Tibial artery (tissue), 4 donors: ENCODE measurements around the gene GNG7.
A peak's percentile ranks its signal among the peaks of the same experiment; 100 is the strongest.

ENCODE experiments used
- DNase-seq, 2 donors: peaks; one replicate each; pipeline ENCODE4 v3.0.0-alpha.2; 2019
- H3K27ac ChIP-seq, 2 donors: fragments of 200-600 bp; sonication (generic) in 1 of 2; 1 replicate in 1 of 2; 2 replicates in 1 of 2; pipeline ENCODE4 v1.5.1; 2018 to 2019; ENCODE audit warnings: mild to moderate bottlenecking in 1 of 2
- H3K27me3 ChIP-seq, 2 donors: fragments of 200-600 bp; sonication (generic) in 1 of 2; one replicate each; pipeline versions ENCODE4 v1.5.1 to v1.6.0; 2016 to 2019
- H3K36me3 ChIP-seq, 3 donors: fragments of 200-600 bp; sonication (generic) in 2 of 3; one replicate each; pipeline ENCODE4 v1.5.1; 2016 to 2019; ENCODE audit warnings: mild to moderate bottlenecking in 2 of 3
- H3K4me1 ChIP-seq, 4 donors: fragments of 200-600 bp; sonication (generic) in 2 of 4; 1 replicate in 3 of 4; 2 replicates in 1 of 4; pipeline ENCODE4 v1.5.1; 2016 to 2019
- H3K4me3 ChIP-seq, 2 donors: fragments of 200-600 bp; sonication (generic) in 1 of 2; 1 replicate in 1 of 2; 2 replicates in 1 of 2; pipeline ENCODE4 v1.5.1; 2018 to 2019; ENCODE audit warnings: mild to moderate bottlenecking in 2 of 2
- H3K9me3 ChIP-seq, 3 donors: fragments of 200-600 bp; sonication (generic) in 1 of 3; one replicate each; pipeline ENCODE4 v1.5.1; 2016 to 2019
- intact Hi-C: fragments of 100-400 bp; cut with DNase I; formaldehyde crosslinking; loops from one replicate; pipeline ENCODE4 v1.15.0; 2023; ENCODE audit warnings: low total_unique reads
- TF ChIP-seq, protein P1 (sequence below), 2 experiments: fragments of 200-600 bp in 1 of 2; fragments of 450-650 bp in 1 of 2; IDR thresholded peaks; one replicate each; pipeline ENCODE4 v1.5.1; 2017 to 2019; ENCODE audit warnings: antibody characterized with exemption in 2 of 2, mild to moderate bottlenecking in 1 of 2, moderate library complexity in 1 of 2

The GNG7 gene

DNA sequence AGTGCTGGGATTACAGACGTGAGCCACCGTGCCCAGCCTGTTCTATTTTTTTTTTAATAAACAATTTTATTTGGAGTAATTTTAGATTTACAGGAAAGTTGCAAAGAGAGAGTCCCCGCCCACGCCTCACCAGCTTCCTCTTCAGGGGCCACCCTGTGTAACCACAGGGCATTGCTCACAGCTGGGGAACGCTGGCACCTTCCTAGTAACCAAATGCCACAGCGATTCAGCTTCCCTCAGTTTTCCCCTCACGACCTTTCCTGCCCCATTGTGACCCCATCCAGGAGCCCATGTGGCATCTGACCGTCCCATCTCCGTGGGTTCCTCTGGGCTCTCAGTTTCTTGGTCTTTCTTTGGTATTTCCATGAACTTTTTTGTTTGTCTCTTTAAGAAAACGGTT, 83.9 kb downstream of the GNG7 start:
- intact Hi-C loops, result no loop called here
- Histone ChIP-seq H3K4me1 (peaks cover 0 to 12% (median 5%) of the 10 kb centered on the region in 4 donors), H3K4me3 (no peak overlapping the region), H3K27me3 (peaks cover 0 to 56% of the 10 kb centered on the region in 2 donors), H3K36me3 (no peaks in the 10 kb centered on the region), H3K9me3 (no peaks in the 10 kb centered on the region), H3K27ac (no peak overlapping the region)
- peak; percentile 67 to 83 for DNase-seq
- TF ChIP-seq, protein P1, sequence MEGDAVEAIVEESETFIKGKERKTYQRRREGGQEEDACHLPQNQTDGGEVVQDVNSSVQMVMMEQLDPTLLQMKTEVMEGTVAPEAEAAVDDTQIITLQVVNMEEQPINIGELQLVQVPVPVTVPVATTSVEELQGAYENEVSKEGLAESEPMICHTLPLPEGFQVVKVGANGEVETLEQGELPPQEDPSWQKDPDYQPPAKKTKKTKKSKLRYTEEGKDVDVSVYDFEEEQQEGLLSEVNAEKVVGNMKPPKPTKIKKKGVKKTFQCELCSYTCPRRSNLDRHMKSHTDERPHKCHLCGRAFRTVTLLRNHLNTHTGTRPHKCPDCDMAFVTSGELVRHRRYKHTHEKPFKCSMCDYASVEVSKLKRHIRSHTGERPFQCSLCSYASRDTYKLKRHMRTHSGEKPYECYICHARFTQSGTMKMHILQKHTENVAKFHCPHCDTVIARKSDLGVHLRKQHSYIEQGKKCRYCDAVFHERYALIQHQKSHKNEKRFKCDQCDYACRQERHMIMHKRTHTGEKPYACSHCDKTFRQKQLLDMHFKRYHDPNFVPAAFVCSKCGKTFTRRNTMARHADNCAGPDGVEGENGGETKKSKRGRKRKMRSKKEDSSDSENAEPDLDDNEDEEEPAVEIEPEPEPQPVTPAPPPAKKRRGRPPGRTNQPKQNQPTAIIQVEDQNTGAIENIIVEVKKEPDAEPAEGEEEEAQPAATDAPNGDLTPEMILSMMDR (IDR thresholded peaks at IDR 0.05), result no peak

DNA sequence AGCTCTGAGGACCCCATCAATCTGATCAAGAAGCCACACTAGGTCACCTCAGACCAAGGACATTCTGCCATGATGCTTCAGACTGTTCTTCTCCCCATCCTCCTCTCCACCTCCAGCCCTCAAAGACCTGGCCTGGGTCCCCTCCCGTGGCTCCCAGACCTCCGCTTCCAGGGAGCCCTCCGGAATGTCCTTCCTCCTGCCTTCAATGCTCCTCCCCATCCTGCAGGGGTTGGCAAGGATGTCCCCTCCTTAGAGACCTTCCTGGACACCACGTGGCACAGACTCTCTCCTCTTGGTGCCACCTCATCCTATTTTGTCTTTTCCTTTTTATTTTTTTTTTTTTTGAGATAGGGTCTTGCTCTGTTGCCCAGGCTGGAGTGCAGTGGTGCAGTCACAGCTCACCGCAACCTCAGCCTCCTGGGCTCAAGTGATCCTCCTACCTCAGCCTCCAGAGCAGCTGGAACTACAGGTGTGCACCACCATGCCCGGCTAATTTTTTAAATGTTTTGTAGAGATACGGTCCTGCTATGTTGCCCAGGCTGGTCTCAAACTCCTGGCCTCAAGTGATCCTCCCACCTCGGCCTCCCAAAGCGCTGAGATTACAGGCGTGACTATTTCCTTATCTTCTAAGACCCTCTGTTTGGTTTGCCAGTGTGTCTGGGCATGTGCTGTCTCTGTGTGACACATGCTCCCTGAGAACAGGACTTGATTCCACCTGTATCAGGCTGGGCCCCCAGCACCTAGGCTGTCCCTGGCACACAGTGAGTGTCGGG, 84.9 kb downstream of the GNG7 start:
- Histone ChIP-seq H3K36me3 (no peaks in the 10 kb centered on the region), H3K27me3 (peaks cover 0 to 55% of the 10 kb centered on the region in 2 donors), H3K4me3 (no peak overlapping the region), H3K9me3 (no peaks in the 10 kb centered on the region), H3K4me1 (peaks cover 0 to 14% (median 6%) of the 10 kb centered on the region in 4 donors), H3K27ac (peak overlapping the region in 1 of 2 donors; percentile 14)
- intact Hi-C loops, result no loop called here
- TF ChIP-seq, protein P1 (IDR thresholded peaks at IDR 0.05), result no peak
- no peak for DNase-seq

GRCh38 chr19:2616741-2617392, 85.6 kb downstream of the GNG7 start:
- intact Hi-C loops, result no loop called here
- peaks cover 0 to 50% of the 10 kb centered on the region in 2 donors for H3K27me3 ChIP-seq
- no peaks in the 10 kb centered on the region for H3K9me3 ChIP-seq
- peak; percentile 70 to 80 for DNase-seq
- TF ChIP-seq, protein P1 (IDR thresholded peaks at IDR 0.05), result no peak
- H3K4me3 ChIP-seq, result no peak overlapping the region
- peaks cover 0 to 14% (median 6%) of the 10 kb centered on the region in 4 donors for H3K4me1 ChIP-seq
- peak overlapping the region in 1 of 2 donors; percentile 14 for H3K27ac ChIP-seq
- no peaks in the 10 kb centered on the region for H3K36me3 ChIP-seq

- no peaks in the 10 kb centered on the region for H3K36me3 ChIP-seq
- TF ChIP-seq, protein P1 (IDR thresholded peaks at IDR 0.05), result no peak
- no peak for DNase-seq
- no peak overlapping the region for H3K27ac ChIP-seq
- H3K27me3 ChIP-seq, result peaks cover 0 to 44% of the 10 kb centered on the region in 2 donors
- H3K4me1 ChIP-seq, result peaks cover 0 to 22% (median 12%) of the 10 kb centered on the region in 4 donors
- H3K9me3 ChIP-seq, result no peaks in the 10 kb centered on the region
- no peak overlapping the region for H3K4me3 ChIP-seq
- intact Hi-C loops, result no loop called here
Observed at GRCh38 chr19:2615782-2616181, 86.7 kb downstream of the GNG7 start.

DNA sequence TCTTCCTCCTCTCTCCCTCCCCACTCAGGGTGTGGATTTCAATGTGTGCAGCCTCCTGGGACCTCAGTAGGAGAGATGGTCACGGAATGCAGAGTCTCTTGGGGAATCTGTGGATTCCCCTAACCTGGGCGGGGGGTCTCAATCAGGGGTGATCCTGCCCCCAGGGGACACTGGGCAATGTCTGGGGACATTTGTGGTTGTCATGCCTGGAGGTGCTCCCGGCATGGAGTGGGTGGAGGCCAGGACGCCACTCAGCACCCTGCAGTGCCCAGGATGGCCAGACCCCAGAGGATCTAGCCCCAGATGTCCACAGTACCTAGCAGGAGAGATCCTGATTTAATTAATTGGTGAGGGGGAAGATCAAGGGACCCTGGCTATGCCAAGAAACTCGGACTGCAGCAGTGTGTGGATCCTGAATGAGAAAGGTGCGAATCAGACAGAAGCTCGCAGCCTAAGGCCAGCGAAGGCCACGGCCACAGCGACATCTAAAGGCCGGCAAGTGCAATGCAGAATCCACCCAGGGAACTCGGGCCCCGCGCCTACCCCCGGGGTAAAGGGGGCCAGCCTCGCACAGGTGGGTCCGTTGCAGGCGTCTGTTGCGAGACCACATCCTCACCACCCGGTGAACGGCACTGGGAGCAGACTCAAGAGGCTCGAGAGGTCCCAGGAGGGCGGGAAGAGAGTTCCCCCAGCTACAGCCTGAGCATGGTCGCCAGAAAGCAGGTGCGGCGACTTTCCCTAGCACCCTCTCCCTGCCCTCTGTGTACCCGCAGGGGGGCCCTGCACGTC, 88.8 kb downstream of the GNG7 start:
- H3K27ac ChIP-seq, result no peak overlapping the region

More for the DNA sequence above, 88.8 kb downstream of the GNG7 start:
- Histone ChIP-seq H3K36me3 (no peaks in the 10 kb centered on the region), H3K27me3 (peaks cover 0 to 28% of the 10 kb centered on the region in 2 donors), H3K9me3 (no peaks in the 10 kb centered on the region), H3K4me3 (no peak overlapping the region), H3K4me1 (peaks cover 0 to 24% (median 17%) of the 10 kb centered on the region in 4 donors)
- intact Hi-C loops, result loop anchor here (5.0 kb wide), 1 partner anchor 36 kb away; no protein-coding TSS in a partner anchor
- TF ChIP-seq, protein P1 (IDR thresholded peaks at IDR 0.05), result peak; percentile 74 to 90
- DNase-seq, result peak; percentile 25 to 73
